GM12874 (cell line): ENCODE results near the gene INHBC.

Experiments used
- TF ChIP-seq, protein P1 (sequence below): IDR thresholded peaks from 2 replicates; pipeline ENCODE4 v1.5.1; 2011; ENCODE audit warnings: low read depth, mild to moderate bottlenecking, control low read depth, low read length, moderate library complexity; ENCODE audit not compliant: insufficient read depth

Gene INHBC

GRCh38 chr12:57479376-57480115, 45.0 kb downstream of the INHBC start, which contains the start of gene ARHGAP9:
TSS of gene ARHGAP9 (minus strand) at chr12:57479866. CDS start at chr12:57479406, 460 bp downstream.
- TF ChIP-seq, protein P1, sequence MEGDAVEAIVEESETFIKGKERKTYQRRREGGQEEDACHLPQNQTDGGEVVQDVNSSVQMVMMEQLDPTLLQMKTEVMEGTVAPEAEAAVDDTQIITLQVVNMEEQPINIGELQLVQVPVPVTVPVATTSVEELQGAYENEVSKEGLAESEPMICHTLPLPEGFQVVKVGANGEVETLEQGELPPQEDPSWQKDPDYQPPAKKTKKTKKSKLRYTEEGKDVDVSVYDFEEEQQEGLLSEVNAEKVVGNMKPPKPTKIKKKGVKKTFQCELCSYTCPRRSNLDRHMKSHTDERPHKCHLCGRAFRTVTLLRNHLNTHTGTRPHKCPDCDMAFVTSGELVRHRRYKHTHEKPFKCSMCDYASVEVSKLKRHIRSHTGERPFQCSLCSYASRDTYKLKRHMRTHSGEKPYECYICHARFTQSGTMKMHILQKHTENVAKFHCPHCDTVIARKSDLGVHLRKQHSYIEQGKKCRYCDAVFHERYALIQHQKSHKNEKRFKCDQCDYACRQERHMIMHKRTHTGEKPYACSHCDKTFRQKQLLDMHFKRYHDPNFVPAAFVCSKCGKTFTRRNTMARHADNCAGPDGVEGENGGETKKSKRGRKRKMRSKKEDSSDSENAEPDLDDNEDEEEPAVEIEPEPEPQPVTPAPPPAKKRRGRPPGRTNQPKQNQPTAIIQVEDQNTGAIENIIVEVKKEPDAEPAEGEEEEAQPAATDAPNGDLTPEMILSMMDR: no peak

DNA sequence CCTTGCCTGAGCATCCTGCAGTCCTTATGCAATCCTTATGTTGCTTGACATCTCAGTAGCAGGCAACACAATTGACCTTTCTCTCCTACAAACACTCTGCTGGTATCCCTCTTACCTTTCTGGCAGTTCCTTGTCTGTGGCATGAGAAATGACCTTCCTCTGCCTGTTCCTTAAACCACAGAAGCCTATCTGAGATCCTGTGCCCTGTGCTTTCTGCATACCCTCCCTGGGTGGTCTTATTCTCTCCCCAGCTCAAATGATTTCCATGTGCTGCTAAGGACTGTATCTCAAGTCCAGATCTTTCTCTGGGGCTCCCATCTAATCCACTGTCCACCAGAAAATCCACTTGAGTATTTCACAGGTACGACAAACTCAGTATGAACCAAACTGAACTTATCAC, 47.1 kb downstream of the INHBC start:
- TF ChIP-seq, protein P1: no peak

- TF ChIP-seq, protein P1: no peak
Observed at GRCh38 chr12:57483466-57483865, 48.9 kb downstream of the INHBC start.

DNA sequence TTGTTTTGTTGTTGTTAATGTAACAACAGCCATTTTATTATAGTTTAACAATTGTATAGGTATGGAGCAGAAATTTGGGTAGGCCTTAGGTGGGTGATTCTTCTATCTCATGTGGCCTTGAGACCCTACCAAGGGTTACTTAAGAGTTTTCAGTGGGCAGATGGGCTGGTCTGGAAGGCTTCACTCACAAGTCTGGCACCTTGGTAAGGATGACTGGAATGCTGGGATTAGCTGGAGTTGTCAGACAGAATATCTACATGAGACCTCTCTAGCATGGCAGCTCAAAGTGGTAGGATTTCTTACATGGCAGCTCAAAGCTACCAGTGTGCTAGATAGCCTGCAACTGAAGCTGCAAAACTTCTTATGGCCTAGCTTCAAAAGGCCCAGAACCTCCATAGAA, 51.1 kb downstream of the INHBC start:
- TF ChIP-seq, protein P1: no peak

DNA sequence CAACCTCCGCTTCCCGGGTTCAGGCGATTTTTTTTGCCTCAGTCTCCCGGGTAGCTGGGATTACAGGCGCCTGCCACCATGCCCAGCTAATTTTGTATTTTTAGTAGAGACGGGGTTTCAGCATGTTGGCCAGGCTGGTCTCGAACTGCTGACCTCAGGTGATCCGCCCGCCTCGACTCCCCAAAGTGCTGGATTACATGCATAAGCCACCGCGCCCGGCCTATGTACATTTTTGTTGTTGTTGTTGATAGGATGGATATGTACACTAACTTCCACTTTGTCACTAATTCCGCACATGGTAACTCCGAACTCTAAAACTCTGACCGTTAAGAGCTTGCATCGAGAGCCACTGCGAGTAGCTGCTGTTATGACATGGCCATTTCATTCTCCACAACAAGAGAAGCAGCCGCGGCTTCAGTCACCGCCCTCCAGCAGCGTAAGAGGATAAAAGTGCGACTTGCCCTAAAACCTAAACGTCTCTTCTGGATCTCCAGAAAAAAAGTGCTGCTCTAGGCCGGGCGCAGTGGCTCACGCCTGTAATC, 52.5 kb downstream of the INHBC start:
- TF ChIP-seq, protein P1: no peak

DNA sequence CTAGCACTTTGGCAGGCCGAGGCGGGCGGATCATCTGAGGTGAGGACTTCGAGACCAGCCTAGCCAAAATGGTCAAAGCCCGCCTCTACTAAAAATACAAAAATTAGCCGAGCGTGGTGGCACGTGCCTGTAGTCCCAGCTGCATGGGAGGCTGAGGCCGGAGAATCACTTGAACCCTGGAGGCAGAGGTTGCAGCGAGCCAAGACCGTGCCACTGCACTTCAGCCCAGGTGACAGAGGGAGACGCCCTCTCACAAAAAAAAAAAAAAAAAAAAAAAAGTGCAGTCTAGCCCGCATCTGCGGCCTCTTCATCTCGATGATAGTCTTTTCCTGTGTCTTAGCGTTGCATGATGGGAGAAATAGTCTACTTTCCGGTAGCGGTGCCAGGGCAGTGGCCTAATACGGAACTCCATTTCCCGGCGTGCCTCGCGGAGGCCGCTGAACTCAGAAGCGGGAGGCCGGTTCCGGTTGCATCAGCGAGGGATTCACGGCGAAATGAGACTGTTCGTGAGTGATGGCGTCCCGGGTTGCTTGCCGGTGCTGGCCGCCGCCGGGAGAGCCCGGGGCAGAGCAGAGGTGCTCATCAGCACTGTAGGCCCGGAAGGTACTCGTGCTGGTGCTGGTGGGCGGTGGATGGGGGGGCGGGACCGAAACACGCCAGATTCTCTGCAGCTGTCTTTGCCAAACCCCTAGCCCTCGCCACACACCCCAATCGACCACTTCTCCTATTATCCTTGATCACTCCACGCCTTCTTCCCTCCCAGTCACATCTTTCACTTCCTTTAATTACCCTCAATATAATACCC, 53.2 kb downstream of the INHBC start, which contains the start of gene MARS1:
TSS of gene MARS1 (plus strand) at position 472 of the 805 bp plus-strand sequence. CDS start at position 495, 23 bp downstream.
- TF ChIP-seq, protein P1: peak; percentile 43

- TF ChIP-seq, protein P1: no peak
Observed at GRCh38 chr12:57488402-57489156, 54.0 kb downstream of the INHBC start.
